GM21447 (cell line): Measurements from ENCODE around the gene PQBP1.

Experiments used
- ATAC-seq: cut with Tn5 transposase; IDR thresholded peaks from one replicate; pipeline ENCODE4 v1.9.1; 2021; ENCODE audit not compliant: unreplicated experiment

The PQBP1 gene

DNA sequence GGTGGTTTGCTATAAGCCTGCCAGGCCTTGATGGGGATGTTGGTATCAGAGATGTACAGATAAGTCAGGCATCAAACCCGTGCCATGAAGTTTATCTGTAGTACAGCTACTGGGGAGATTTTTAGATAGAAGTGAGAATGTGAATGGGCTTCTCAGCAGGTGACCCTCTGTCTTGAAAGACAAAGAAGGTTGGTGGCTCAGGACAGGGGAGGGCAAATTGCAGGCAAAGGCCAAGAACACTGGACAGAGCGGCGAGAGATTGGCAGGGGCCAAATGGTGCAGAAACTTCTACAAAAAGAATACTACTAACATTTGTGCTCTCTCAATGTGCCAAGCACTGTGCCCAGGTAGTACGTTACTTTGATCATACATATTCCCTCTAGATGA is 23.0 kb downstream of the PQBP1 start:
- no peak for ATAC-seq

DNA sequence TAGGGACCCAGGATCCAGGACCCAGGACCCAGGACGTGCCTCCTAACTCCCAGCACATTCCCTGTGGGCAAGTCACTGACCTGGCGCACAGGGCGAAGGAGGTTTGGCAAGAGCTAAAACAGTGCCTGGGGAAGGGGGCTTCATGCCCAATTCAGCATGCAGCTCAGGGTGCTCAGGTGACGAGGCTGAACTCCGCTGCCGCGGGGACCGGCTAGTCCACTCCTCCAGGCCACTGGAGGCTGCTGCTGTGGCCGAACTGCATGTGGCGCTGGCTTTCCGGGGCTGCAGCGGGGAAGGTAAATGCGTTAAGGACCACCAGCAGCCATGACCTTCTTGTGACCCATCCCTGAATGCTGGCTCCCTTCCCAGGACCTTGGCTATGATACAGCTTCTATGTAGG is 26.0 kb downstream of the PQBP1 start:
- ATAC-seq = no peak

DNA sequence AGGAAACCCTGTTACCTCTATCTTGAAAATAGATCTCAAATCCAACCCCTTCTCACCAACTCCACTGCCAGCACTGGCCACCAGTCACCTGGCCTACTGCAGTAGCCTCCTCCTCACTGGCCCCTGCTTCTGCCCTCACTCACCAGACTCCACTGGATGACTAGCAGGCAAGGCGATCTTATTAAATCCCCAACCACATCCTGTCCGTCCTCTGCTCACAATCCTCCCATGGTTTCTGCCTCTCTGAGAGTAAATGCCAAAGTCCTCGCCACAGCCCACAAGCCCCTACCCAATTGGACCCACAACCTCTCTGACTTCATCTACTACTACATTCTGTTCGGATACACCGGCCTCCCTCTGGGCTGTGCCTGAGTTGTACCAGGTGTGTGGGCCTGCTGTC is 26.5 kb downstream of the PQBP1 start:
- no peak for ATAC-seq

DNA sequence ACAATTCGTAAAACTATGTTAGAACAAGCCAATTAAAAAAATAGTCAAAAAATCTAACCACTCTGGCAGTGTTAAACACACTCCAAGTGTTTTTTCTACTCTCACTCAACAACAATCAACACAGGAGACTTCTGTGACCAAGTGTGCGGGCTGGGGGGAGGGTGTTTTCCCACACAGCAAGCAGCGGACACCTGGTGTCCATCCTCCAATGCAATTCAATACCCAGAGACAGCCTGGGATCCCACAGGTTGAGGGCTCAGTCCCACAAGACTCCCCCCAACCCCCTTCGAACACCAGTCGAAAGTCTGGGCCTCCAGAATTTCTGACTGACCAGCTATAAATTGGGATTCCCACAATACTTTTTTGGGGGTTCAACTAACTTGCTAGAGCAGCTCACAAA is 29.4 kb downstream of the PQBP1 start:
- no peak for ATAC-seq

DNA sequence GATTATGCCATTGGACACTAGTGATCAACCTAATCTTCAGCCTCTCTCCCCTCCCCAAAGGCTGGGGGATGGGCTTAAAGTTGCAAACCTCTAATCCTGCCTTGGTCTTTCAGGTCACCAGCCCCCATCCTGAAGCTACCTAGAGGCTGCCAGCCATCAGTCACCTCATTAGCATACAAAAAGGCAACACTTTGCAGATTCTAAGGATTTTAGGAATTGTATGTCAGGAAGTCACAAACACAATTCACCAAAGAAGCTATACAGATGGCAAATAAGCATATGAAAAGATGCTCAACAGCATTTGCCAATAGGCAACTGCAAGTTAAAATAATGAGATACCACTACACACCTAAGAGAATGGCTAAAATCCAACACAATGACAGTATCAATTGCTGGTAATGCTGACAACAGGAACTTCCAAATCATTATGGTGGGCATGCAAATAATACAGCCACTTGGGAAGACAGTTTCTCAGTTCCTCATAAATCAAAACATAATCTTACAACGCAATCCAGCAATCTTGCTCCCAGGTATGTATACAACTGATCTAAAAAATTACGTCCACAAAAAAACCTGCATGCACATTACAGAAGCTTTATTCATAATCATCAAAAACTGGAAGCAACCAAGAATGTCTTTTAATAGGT is 30.1 kb downstream of the PQBP1 start:
- ATAC-seq = no peak

DNA sequence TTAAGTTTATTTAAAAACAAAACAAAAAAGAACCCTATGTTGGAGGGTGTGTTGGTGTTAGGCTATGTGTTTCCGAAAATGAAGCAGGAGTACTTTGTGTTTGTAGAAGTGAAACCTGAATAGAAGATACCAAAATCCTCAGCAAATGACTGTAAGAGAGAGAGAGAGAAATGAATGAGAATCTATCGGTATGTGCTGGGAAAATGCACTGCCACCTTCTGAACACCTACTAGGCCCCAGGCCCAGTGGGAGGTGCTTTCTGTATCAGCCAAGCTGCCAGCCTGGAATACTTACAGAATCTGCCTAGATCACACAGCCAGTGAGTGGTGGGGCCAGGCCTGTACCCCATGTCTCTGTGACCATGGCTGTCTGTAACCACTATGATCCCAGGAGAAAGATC is 36.0 kb downstream of the PQBP1 start:
- ATAC-seq = no peak

DNA sequence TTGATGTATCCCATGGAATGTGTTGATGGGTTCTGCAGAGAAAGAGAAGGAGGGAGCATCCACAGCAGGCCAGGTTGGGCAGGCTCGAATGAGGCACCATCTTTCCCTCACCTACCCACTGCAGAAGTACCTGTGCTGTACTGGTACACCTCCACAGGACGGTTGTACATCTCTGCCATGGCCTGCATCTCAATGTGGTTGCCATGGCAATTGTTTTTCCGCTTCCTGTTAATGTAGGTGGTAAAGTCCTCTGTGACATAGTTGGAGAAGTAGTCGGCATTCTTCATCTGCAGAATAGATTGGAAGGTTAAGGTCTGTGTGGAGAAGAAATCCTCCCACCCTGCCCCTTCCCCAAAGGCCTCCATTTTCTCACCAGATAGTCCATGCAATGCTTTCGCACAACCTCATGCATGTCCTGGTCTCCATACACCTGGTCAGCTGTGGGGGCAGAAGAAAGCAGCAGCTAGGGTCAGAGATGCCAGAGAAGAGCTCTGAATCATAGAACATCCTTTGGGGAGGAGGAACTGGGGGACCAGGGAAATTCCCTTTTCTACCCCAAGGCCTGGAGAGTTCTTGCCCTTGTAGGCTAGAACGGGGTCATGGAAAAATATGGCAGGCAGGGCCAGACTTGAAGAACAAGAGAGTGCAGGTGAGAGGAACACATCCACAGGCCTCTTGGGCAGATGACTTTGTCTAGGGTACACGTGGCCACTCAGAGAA is 37.0 kb downstream of the PQBP1 start:
- ATAC-seq = no peak

DNA sequence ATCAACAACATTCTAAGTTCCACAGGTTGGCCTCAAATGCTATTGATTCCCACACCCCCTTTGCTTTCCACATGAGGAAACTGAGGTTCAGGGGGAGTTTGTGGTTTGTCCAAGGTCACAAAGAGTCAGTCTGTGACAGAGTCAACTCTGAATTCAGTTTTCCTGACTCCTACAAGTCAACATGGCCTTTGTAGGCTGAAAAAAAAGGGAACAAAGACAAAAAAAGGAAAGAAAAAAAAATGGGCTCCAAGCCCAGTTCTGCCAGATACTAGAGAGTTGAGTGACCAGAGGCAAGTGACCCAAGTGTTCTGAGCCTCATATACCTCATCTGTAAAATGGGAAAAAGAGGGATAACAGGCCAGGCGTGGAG is 37.6 kb downstream of the PQBP1 start:
- ATAC-seq = no peak

DNA sequence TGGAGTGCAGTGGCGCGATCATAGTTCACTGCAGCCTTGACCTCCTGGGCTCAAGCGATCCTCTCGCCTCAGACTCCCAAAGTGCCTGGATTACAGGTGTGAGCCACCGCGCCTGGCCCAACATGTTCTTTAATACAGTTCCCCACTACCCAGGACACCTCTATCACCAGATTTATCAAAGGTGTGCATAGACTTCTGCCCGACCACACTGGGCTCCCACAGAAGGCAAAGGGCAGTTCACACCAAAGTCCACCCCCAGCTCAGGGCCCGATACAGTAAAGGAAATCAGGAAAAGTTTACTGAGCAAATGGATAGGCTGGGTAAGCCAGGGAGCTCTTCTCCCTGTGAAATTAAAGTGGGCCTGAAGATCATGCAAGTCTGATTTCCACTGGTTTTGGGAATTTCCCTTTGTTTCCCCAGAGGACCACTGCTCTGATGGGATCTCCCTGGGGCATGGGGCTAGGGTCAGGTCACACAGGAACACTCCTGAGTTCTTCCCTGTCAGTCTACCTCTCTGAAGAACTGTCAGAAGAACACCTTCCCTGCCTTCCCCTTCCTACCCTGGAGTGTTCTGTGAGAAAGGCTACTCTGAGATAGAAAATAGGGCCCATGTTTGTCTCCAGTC is 38.8 kb downstream of the PQBP1 start:
- peak; percentile 2 for ATAC-seq

DNA sequence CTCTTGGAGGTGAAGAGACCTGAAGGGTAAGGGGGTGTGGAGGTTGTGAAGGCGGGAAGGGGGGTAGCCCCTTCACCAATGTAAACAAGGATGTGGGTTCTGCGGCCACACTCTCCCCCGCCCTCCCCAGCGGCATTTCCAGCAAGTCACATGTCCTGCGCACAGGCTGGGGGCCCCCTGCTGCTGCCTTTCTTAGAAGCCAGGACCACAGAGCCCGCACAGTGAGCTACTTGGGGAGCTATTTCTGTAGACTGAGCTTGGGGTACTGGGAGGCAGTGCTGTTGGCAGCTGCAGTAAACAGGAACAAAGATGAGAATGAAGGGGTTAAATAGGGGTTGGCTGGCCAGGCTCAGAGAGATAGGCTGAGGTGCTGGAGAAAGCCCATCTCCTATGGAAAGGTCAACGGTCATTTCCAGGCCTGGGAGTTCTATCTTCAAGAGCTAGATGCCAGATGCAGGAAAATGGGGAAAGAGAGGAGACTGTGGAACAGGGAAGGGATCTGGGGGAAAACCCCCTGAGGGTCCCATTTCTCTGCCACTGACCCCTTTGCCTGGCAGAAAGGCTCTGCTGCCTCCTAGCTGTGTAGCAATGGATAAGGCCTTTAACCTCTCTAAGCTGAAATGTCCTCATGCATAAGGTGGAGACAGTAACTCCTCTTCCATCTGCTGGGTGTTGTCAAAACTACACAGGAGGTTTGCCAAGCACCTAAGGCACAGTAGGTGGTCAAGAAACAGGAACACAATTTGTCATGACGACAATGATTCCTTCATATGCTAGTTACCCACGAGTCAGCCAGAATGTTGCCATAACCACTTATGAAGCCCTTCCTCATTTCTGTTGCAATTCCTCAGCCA is 39.6 kb downstream of the PQBP1 start:
- ATAC-seq = peak; percentile 58

DNA sequence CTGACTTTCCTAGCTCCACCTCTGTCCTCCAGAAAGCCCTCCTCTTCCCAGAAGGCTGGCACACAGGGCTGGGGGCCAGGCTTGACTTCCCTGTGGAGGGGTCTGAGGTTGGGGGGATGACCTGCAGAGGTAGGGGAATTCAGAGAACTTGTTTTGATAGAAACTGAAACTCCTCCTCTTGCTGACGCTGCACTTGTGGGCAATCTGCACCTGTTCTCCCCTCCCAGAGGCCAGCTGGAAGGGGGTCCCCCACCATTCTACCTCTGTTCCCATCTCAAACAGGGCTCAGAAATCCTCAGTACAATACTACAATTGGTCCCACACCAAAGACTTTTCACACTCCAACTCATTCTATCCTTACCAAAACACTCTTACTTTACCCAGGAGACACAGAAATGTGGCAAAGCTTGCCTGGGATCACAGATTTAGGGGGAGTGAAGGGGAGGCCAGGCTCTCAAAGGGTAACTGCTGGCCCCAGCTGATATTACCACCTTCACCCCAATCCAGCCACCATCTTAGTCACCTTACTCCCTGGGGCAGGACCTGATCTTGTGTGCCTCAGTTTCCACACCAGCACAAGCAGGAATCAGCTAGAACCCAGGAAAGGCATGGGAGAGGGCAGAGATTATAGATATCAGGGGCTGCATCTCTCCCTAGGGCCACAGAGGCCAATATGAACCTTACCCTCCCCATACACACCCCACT is 41.1 kb downstream of the PQBP1 start:
- ATAC-seq = peak; percentile 43

DNA sequence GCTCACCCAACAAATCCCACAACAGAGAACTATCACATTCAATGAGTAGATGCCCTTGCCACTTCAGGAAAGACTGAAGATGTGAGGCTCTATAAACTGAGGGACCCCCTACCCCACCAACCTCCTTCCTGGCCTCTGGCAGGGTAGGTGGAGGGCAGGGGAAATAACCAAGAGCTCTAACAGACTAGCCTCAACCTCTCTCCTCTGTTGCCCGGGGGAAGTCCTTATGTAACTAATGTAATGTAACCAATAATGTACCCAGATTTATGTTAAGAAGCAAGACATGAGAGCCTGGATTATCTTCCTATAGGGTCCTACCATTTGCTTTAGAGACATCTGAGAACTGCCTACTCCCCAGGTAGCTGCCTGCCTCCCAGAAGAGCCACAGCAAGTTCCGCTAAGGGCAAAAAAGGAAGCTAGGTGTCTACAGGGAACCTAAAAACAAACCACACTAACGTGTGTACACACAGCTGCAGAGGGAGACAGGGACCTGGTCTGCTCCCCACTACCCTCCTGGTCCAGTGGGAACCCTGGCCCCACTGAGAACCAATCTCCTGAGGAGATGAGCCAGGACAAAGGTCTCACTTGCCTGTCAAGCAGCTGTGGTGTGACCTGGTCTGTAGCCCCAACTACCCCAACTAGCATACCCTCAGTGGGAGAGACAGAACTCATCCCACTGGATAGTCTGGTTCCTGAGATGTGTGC is 41.9 kb downstream of the PQBP1 start:
- ATAC-seq = no peak

DNA sequence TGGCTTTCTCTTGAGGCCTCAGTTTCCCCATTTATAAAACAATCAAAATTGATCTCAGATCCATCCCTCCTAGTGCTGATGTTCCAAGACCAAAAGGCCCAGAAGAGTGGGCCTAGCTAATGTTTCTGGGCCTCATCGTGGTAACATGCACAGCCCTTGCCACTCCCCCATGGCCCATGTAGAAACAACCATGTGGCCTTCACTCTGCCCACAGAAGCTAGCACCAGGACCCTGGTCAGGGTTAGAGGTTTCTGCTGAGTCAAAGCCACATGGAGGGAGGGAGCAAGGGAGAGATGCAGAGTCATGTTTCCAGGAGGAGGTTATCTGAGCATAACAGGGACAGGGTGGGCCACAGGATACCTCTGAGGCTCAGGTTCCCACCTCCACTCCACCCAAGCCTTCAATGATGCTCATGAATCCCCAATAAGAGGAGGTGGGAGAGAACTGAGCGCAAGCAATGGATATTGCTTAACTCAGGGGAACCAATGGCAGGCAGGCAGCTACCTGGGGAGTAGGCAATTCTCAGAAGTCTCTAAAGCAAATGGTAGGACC is 42.8 kb downstream of the PQBP1 start:
- ATAC-seq = no peak

DNA sequence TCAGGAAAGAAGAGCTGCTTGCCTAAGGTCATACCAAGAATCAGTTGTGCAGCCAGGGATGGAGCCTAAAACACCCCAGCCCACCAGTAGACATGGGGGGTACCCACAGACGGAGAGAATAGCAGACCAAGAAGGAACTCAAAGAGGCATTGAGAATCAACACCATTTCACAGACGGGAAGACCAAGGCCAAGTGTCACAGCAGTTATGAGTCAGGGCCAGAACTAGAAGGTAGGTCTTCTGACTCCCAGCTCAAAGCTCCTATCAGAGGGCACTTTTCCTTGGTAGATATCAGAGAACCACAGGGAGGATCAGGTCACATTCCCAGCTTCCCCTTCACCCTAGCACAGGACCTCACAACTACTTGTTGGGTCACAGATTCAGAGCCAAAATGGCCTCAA is 45.2 kb downstream of the PQBP1 start:
- ATAC-seq = no peak

DNA sequence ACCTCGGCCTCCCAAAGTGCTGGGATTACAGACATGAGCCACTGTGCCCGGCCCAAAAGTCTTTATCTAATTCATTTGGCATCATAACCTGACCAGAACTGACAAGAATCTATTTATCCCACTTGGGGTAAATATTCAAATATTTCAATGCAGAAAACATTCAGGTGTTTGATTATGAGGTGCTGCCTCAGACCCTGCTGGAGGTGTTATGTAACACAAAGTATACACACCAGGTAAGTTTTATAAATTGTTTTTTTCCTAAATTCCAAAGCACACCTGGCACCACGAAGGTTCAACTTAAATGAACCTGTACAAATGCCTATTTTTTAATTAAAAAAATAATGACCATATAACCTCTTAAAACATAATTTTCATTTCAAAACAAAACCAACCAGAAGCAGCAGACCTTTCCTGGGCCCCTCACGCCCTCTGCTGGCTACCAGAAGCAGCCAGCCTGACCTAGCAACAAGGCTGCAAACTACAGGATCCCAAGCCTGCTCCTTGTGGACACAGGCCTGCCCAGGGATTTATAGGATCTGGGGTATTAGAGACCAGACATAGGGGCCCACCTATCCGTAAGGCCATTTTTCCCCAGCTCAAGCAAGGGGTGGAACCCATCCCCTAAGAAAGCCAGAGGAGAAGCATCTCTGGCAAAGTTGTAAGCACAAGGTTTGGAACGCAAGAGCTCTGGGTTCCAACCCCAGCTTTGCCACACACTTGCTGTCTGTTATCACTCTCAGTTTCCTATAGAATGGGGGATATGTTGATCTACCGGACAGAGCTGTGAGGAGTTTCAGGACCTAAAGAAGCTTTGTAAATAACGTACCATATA is 48.0 kb downstream of the PQBP1 start:
- no peak for ATAC-seq

DNA sequence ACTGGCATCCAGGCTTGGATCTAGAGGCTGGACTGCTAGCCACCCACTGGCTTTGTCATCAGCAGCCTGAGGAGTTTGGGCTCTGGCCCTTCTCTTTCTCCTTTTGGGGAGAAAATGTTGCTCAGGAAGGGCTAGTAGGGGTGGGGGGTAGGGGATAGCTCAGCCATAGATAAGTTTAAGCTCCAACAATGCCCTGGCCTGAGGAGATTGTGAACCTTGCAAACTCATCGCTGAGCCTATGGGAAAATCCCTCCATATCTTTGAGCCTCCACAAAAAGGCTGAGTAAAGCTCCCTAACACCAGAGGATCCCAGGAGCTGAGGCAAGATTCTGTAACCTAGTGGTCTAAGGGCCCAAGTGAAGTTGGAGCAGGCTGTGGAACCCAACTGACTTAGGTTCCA is 50.9 kb downstream of the PQBP1 start:
- ATAC-seq = no peak
